K562 (cell line): ENCODE results near the gene GDF15. TPM values are rescaled to one million over a fixed set of nuclear protein-coding genes. Genes with fewer than 3 reads are reported as not detected.

ENCODE experiments used
- CBX5 ChIP-seq: IDR thresholded peaks from 2 replicates; pipeline ENCODE4 v1.6.1; 2014; ENCODE audit warnings: low read depth, borderline replicate concordance
- ESRRA ChIP-seq: fragments of 450-650 bp; IDR thresholded peaks from 2 replicates; pipeline ENCODE4 v1.6.1; 2014; ENCODE audit warnings: low read depth, mild to moderate bottlenecking, moderate library complexity, borderline replicate concordance
- HDAC2 ChIP-seq: fragments of 450-650 bp; IDR thresholded peaks from 2 replicates; pipeline ENCODE4 v1.6.1; 2016; ENCODE audit warnings: mild to moderate bottlenecking
- IRF2 ChIP-seq: sonication (generic); formaldehyde crosslinking; IDR thresholded peaks from 2 replicates; pipeline ENCODE4 v1.8.1; 2022; ENCODE audit warnings: mild to moderate bottlenecking, missing genetic modification reagents
- KLF1 ChIP-seq: fragments of 450-650 bp; IDR thresholded peaks from 2 replicates; pipeline ENCODE4 v1.6.1; 2016; ENCODE audit warnings: missing genetic modification characterization, missing compliant biosample characterization
- polyA plus RNA-seq, 8 experiments: library from polyadenylated mRNA; depleted of rRNA in 4 of 8; stranded (reverse) in 5 of 8; unstranded in 3 of 8; fragments of >200 nt; fragmentation: Nextera tagmentation in 2 of 8; fragmentation: Illumina TruSeq in 1 of 8; extraction: Ambion mirVana in 2 of 8; extraction: Trizol in 1 of 8; gene quantifications; 2 replicates each; pipeline versions ENCODE4 v1.2.1 to v1.2.3, GENCODE V29; 2011 to 2014; ENCODE audit warnings: inconsistent platforms in 1 of 8, missing spikeins in 1 of 8
- total RNA-seq, 7 experiments: library from RNA; depleted of rRNA in 6 of 7; stranded (reverse); fragments of >200 nt in 6 of 7; fragmentation: Illumina TruSeq in 2 of 7; extraction: Trizol in 2 of 7; gene quantifications; 2 replicates each; pipeline versions ENCODE4 v1.2.1 to v1.2.3, GENCODE V29; 2011 to 2021; ENCODE audit warnings: low replicate concordance in 1 of 7
- TF ChIP-seq, protein P1 (sequence below), 2 experiments: fragments of 450-650 bp; IDR thresholded peaks; 2 replicates each; pipeline ENCODE4 v1.6.1; 2016; ENCODE audit warnings: mild to moderate bottlenecking in 2 of 2, borderline replicate concordance in 1 of 2, low read depth in 1 of 2, moderate library complexity in 1 of 2
- TF ChIP-seq, protein P2 (sequence below): sonication (generic); formaldehyde crosslinking; IDR thresholded peaks from 2 replicates; pipeline ENCODE4 v1.8.1; 2022; ENCODE audit warnings: missing genetic modification reagents
- TF ChIP-seq, protein P3 (sequence below): sonication (generic); formaldehyde crosslinking; IDR thresholded peaks from 2 replicates; pipeline ENCODE4 v1.8.0; 2022; ENCODE audit warnings: mild to moderate bottlenecking, low read depth, missing genetic modification reagents
- TF ChIP-seq, protein P4 (sequence below): sonication (generic); formaldehyde crosslinking; IDR thresholded peaks from 2 replicates; pipeline ENCODE4 v1.8.1; 2023; ENCODE audit warnings: mild to moderate bottlenecking, missing genetic modification reagents

The GDF15 gene
- total and polyA plus RNA-seq, 9 of the 15 experiments (the other 6 are each of a cell fraction or from before 2014, with no cell fraction given) = 2.3 to 82.4 (median 12.5) TPM

DNA sequence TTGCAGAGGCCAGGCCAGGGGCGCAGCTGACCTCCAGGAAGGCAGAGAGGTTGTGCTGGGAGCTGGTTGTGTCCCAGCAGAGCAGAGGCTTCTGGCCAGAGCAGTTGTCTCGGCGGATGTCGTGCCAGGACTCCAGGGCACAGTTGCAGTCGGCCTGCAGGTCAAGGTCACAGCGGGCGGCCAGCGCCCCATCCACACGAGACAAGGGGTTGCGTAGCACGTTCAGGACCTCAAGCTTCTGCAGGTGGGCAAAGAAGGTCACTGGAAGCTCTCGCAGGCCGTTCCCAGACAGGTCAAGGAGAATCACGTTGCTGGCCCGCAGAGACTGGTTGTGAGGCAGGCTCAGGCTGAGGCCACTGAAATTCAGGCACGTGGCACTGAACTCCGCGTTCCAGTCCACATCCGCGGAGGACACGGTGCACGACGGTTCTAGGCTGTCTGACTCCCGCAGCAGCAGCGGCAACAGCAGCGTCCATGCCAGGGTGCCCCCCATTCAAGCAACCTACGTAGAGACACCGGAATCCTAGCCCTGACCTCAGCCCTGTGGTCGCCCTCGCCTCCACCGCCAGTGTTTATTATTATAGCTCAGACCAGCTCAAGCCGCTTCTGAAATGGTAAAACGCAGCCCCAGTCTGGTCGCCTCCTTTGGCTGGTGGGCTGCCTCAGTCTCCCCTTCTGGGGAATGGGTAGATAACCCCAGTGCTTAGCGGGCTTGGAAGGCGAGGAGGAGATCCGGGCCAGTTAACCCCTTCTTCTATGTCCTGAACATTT, 10.7 kb downstream of the GDF15 start (continued):
- TF ChIP-seq, protein P1, sequence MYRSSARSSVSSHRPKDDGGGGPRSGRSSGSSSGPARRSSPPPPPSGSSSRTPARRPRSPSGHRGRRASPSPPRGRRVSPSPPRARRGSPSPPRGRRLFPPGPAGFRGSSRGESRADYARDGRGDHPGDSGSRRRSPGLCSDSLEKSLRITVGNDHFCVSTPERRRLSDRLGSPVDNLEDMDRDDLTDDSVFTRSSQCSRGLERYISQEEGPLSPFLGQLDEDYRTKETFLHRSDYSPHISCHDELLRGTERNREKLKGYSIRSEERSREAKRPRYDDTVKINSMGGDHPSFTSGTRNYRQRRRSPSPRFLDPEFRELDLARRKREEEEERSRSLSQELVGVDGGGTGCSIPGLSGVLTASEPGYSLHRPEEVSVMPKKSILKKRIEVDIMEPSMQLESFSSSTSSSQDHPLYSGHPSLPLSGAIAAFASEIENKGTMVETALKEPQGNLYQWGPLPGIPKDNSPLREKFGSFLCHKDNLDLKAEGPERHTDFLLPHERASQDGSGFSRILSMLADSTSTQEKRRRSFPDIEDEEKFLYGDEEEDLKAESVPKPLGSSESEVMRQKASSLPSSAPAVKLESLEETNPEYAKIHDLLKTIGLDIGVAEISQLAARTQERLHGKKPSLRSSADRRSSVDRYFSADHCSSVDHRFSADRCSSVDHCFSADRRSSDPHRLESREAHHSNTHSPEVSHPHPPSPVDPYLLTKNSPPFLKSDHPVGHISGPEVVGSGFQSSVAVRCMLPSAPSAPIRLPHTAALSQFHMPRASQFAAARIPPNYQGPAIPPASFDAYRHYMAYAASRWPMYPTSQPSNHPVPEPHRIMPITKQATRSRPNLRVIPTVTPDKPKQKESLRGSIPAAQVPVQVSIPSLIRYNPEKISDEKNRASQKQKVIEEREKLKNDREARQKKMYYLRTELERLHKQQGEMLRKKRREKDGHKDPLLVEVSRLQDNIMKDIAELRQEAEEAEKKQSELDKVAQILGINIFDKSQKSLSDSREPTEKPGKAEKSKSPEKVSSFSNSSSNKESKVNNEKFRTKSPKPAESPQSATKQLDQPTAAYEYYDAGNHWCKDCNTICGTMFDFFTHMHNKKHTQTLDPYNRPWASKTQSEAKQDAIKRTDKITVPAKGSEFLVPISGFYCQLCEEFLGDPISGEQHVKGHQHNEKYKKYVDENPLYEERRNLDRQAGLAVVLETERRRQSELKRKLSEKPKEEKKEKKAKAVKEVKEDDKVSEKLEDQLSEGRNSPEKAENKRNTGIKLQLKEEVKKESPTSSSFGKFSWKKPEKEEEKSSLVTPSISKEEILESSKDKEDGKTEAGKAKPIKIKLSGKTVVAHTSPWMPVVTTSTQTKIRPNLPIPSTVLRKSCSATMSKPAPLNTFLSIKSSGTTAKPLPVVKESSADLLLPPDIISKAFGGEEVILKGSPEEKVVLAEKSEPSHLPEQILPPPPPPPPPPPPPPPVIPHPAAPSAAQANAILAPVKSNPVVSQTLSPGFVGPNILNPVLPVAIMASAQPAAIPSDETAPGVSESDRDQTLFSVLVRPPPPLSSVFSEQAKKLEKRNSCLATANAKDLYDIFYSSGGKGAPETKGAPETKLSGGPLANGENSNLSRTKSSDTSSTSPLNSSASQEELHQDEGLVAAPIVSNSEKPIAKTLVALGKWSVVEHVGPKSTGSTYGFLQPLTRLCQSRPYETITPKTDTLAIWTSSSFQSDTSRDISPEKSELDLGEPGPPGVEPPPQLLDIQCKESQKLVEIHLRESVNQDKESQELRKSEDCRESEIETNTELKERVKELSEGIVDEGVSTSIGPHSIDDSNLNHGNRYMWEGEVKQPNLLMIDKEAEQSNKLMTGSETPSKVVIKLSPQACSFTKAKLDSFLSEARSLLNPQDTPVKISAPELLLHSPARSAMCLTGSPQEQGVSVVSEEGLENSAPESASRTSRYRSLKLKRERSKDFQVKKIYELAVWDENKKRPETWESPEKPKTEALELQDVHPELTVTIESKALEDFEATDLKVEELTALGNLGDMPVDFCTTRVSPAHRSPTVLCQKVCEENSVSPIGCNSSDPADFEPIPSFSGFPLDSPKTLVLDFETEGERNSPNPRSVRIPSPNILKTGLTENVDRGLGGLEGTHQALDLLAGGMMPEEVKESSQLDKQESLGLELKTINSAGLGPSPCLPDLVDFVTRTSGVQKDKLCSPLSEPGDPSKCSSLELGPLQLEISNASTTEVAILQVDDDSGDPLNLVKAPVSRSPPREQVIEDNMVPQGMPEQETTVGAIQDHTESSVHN (IDR thresholded peaks at IDR 0.05; ENCODE audit: borderline replicate concordance in 1 of 2, low read depth in 1 of 2) = no peak
- TF ChIP-seq ESRRA (0 out of 2 replicates have a peak, but pooled peaks have one; percentile 29), HDAC2 (peak; percentile 72), IRF2 (CRISPR knock-in tag) (no peak), CBX5 (0 out of 2 replicates have a peak, but pooled peaks have one; percentile 16), KLF1 (tag) (no peak)
- TF ChIP-seq, protein P2, sequence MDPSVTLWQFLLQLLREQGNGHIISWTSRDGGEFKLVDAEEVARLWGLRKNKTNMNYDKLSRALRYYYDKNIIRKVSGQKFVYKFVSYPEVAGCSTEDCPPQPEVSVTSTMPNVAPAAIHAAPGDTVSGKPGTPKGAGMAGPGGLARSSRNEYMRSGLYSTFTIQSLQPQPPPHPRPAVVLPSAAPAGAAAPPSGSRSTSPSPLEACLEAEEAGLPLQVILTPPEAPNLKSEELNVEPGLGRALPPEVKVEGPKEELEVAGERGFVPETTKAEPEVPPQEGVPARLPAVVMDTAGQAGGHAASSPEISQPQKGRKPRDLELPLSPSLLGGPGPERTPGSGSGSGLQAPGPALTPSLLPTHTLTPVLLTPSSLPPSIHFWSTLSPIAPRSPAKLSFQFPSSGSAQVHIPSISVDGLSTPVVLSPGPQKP (CRISPR knock-in tag) = no peak
- TF ChIP-seq, protein P3, sequence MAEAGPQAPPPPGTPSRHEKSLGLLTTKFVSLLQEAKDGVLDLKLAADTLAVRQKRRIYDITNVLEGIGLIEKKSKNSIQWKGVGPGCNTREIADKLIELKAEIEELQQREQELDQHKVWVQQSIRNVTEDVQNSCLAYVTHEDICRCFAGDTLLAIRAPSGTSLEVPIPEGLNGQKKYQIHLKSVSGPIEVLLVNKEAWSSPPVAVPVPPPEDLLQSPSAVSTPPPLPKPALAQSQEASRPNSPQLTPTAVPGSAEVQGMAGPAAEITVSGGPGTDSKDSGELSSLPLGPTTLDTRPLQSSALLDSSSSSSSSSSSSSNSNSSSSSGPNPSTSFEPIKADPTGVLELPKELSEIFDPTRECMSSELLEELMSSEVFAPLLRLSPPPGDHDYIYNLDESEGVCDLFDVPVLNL = no peak
- TF ChIP-seq, protein P4, sequence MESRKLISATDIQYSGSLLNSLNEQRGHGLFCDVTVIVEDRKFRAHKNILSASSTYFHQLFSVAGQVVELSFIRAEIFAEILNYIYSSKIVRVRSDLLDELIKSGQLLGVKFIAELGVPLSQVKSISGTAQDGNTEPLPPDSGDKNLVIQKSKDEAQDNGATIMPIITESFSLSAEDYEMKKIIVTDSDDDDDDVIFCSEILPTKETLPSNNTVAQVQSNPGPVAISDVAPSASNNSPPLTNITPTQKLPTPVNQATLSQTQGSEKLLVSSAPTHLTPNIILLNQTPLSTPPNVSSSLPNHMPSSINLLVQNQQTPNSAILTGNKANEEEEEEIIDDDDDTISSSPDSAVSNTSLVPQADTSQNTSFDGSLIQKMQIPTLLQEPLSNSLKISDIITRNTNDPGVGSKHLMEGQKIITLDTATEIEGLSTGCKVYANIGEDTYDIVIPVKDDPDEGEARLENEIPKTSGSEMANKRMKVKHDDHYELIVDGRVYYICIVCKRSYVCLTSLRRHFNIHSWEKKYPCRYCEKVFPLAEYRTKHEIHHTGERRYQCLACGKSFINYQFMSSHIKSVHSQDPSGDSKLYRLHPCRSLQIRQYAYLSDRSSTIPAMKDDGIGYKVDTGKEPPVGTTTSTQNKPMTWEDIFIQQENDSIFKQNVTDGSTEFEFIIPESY = peak; percentile 54; the same call in 1 of the 2 replicates
